H1 (cell line): Measurements from ENCODE around the gene AREG.

Experiments
- GTF2F1 ChIP-seq: IDR thresholded peaks from 2 replicates; pipeline ENCODE4 v1.6.1; 2012; ENCODE audit warnings: low read depth, low read length, improper control_type of control experiment, borderline replicate concordance
- KDM5A ChIP-seq: fragments of 200-600 bp; IDR thresholded peaks from 2 replicates; pipeline ENCODE4 v1.7.1; 2012; ENCODE audit warnings: mild to moderate bottlenecking, low read length, inconsistent platforms, mixed read lengths
- MAX ChIP-seq: IDR thresholded peaks from 2 replicates; pipeline ENCODE4 v1.6.1; 2012; ENCODE audit warnings: inconsistent platforms
- POLR2AphosphoS5 ChIP-seq: IDR thresholded peaks from 2 replicates; pipeline ENCODE4 v1.6.1; 2011; ENCODE audit warnings: low read depth, low read length
- RAD21 ChIP-seq, 2 experiments: IDR thresholded peaks in 1 of 2; conservative IDR thresholded peaks in 1 of 2; 2 replicates each; pipeline ENCODE4 v1.6.1; 2011; ENCODE audit warnings: low read depth in 2 of 2, low read length in 2 of 2, improper control_type of control experiment in 1 of 2, inconsistent platforms in 1 of 2, mild to moderate bottlenecking in 1 of 2, moderate library complexity in 1 of 2

- TF ChIP-seq KDM5A (no peak), MAX (no peak), RAD21 (IDR thresholded peaks at IDR 0.05 in 1 of 2, conservative IDR thresholded peaks at IDR 0.05 in 1 of 2; ENCODE audit: low read depth in 2 of 2, low read length in 2 of 2) (no peak), GTF2F1 (no peak), POLR2AphosphoS5 (no peak)
These were observed 24.1 kb upstream of the AREG start for GRCh38 chr4:74420863-74421262.
